ENCODE measurements around the gene GINS2. TPM values are rescaled to one million over a fixed set of nuclear protein-coding genes. Genes with fewer than 3 reads are reported as not detected.

The GINS2 gene
- total and polyA plus RNA-seq, 2 experiments from 2014 or later, result 8.9 to 26.5 TPM

GRCh38 chr16:85687651-85688471 lies 893 bp downstream of the GINS2 start:
- TF ChIP-seq, protein P1, sequence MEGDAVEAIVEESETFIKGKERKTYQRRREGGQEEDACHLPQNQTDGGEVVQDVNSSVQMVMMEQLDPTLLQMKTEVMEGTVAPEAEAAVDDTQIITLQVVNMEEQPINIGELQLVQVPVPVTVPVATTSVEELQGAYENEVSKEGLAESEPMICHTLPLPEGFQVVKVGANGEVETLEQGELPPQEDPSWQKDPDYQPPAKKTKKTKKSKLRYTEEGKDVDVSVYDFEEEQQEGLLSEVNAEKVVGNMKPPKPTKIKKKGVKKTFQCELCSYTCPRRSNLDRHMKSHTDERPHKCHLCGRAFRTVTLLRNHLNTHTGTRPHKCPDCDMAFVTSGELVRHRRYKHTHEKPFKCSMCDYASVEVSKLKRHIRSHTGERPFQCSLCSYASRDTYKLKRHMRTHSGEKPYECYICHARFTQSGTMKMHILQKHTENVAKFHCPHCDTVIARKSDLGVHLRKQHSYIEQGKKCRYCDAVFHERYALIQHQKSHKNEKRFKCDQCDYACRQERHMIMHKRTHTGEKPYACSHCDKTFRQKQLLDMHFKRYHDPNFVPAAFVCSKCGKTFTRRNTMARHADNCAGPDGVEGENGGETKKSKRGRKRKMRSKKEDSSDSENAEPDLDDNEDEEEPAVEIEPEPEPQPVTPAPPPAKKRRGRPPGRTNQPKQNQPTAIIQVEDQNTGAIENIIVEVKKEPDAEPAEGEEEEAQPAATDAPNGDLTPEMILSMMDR (IDR thresholded peaks at IDR 0.05; ENCODE audit: low read depth, low read length), result no peak
- Histone ChIP-seq H3K9me3 (ENCODE audit: low read depth) (no peaks in the 10 kb centered on the region), H3K27ac (no peak overlapping the region), H3K4me3 (peak overlapping the region; percentile 38), H3K36me3 (no peaks in the 10 kb centered on the region), H3K27me3 (peaks cover 3% of the 10 kb centered on the region), H3K4me1 (ENCODE audit: low read depth) (no peaks in the 10 kb centered on the region)
- DNase-seq (ENCODE audit: low read depth in 1 of 2, low spot score in 1 of 2), result no peak

DNA sequence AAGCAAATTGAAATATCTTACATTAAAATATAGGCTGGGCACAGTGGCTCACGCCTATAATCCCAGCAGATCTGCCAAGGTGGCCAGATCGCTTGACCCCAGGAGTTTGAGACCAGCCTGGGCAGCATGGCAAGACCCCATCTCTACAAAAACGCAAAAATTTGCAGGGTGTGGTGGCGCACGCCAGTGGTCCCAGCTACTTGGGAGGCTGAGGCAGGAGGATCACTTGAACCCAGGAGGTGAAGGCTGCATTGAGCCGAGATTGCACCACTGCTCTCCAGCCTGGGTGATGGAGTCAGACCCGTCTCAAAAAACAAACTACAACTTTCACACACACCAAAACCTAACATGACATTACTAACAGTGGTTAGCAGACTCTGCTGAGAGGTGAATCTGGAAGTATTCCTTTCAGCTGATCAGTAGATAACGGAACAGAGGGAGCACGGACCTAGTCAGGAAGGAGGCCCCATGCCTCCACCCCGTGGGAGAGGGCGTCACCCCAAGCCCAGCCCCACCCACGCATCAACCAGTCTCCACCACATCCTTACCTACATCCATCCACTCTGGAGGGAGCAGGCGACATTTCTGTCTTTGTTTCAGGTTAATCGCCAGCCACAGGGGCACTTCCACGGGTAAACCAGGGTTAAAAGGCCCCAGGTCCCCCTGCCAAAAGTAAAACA lies 1.7 kb downstream of the GINS2 start:
- no peaks in the 10 kb centered on the region for H3K36me3 ChIP-seq
- no peaks in the 10 kb centered on the region for H3K27me3 ChIP-seq
- no peaks in the 10 kb centered on the region for H3K9me3 ChIP-seq (ENCODE audit: low read depth)
- H3K4me3 ChIP-seq, result no peak overlapping the region
- H3K27ac ChIP-seq, result no peak overlapping the region
- H3K4me1 ChIP-seq (ENCODE audit: low read depth), result no peaks in the 10 kb centered on the region
- DNase-seq (ENCODE audit: low read depth in 1 of 2, low spot score in 1 of 2), result no peak
- TF ChIP-seq, protein P1 (IDR thresholded peaks at IDR 0.05; ENCODE audit: low read depth, low read length), result no peak

DNA sequence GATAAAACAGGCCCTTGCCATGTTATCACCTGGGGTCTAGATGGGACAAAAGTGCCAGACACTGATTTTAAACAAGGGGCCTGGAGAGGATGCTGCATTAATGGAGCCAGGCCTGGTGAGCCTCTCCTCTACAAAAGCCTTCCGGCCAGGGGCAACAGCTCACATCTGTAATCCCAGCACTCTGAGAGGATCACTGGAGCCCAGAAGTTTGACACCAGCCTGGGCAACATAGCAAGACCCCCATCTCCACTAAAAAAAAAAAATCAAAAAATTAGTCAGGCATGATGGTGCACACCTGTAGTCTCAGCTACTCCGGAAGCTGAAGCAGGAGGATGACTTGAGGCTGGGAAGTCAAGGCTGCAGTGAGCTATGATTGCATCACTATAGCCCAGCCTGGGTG lies 3.5 kb downstream of the GINS2 start:
- TF ChIP-seq, protein P1 (IDR thresholded peaks at IDR 0.05; ENCODE audit: low read depth, low read length), result no peak
- H3K36me3 ChIP-seq, result no peaks in the 10 kb centered on the region
- H3K27me3 ChIP-seq, result no peaks in the 10 kb centered on the region

GRCh38 chr16:85683363-85683762 lies 5.4 kb downstream of the GINS2 start:
- H3K27ac ChIP-seq, result no peak overlapping the region
- H3K4me3 ChIP-seq, result no peak overlapping the region
- DNase-seq (ENCODE audit: low read depth in 1 of 2, low spot score in 1 of 2), result no peak
- H3K36me3 ChIP-seq, result no peaks in the 10 kb centered on the region
- TF ChIP-seq, protein P1 (IDR thresholded peaks at IDR 0.05; ENCODE audit: low read depth, low read length), result no peak
- no peaks in the 10 kb centered on the region for H3K4me1 ChIP-seq (ENCODE audit: low read depth)
- no peaks in the 10 kb centered on the region for H3K27me3 ChIP-seq
- H3K9me3 ChIP-seq (ENCODE audit: low read depth), result no peaks in the 10 kb centered on the region

More for the DNA sequence above, 3.5 kb downstream of the GINS2 start:
- H3K4me1 ChIP-seq (ENCODE audit: low read depth), result no peaks in the 10 kb centered on the region
- H3K27ac ChIP-seq, result no peak overlapping the region
- no peak for DNase-seq (ENCODE audit: low read depth in 1 of 2, low spot score in 1 of 2)
- H3K9me3 ChIP-seq (ENCODE audit: low read depth), result no peaks in the 10 kb centered on the region
- H3K4me3 ChIP-seq, result no peak overlapping the region

DNA sequence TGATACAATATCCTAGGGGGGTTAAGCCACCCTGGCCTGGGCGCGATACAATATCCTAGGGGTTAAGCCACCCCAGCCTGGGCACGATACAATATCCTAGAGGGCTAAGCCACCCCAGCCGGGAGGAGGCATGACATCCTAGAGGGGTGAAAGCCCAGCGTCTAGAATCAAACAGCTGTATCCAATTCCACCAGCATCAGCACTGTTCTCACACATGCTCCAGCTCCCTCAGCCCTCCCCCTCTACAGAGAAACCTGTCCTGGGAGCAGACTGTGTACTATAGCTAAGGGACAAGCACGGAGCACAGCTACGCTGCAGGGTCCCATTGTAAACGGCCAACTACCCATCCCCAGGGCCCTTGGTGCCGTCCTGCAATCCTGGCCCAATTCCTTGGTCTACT lies 6.2 kb downstream of the GINS2 start:
- no peak overlapping the region for H3K27ac ChIP-seq
- no peaks in the 10 kb centered on the region for H3K4me1 ChIP-seq (ENCODE audit: low read depth)
- no peak overlapping the region for H3K4me3 ChIP-seq
- no peaks in the 10 kb centered on the region for H3K9me3 ChIP-seq (ENCODE audit: low read depth)
- TF ChIP-seq, protein P1 (IDR thresholded peaks at IDR 0.05; ENCODE audit: low read depth, low read length), result no peak
- no peak for DNase-seq (ENCODE audit: low read depth in 1 of 2, low spot score in 1 of 2)
- H3K36me3 ChIP-seq, result no peaks in the 10 kb centered on the region
- H3K27me3 ChIP-seq, result no peaks in the 10 kb centered on the region

All from cardiac muscle cell (in vitro differentiated cells and primary cell).